ENCODE results near the gene ANXA11.

- TF ChIP-seq CTCF (conservative IDR thresholded peaks at IDR 0.05; ENCODE audit: low read depth, low read length) = no peak
- TF ChIP-seq EZH2phosphoT487 (IDR thresholded peaks at IDR 0.05; ENCODE audit: borderline replicate concordance, low read length) = no peak
These were observed 73.8 kb downstream of the ANXA11 start for GRCh38 chr10:80131499-80131901.

Measured in PC-3 (cell line).